Brain microvascular endothelial cell (primary cell): ENCODE data around the gene LRP1.

ENCODE experiments used
- DNase-seq: peaks from one replicate; pipeline ENCODE4 v3.0.0-alpha.2; 2020
- H3K27ac ChIP-seq: fragments of 250-450 bp; sonication (Bioruptor Pico); 2 replicates; pipeline ENCODE4 v1.5.1; 2020; ENCODE audit warnings: mild to moderate bottlenecking, moderate library complexity
- H3K27me3 ChIP-seq: fragments of 250-450 bp; sonication (Bioruptor Pico); replicated peaks from 2 replicates; pipeline ENCODE4 v1.5.1; 2020; ENCODE audit warnings: mild to moderate bottlenecking
- H3K36me3 ChIP-seq: fragments of 250-450 bp; sonication (Bioruptor Pico); replicated peaks from 2 replicates; pipeline ENCODE4 v1.5.1; 2020; ENCODE audit warnings: mild to moderate bottlenecking
- H3K4me3 ChIP-seq: 2 replicates; pipeline ENCODE4 v1.5.1; 2011; ENCODE audit warnings: low read depth, mild to moderate bottlenecking, control low read depth, low read length, moderate library complexity
- in situ Hi-C: cut with HindIII; loops from 2 replicates; pipeline ENCODE4 v1.10.0; 2017; ENCODE audit warnings: low sequenced_read_pairs, low pct_ligation_motif_present
- TF ChIP-seq, protein P1 (sequence below): IDR thresholded peaks from 2 replicates; pipeline ENCODE4 v1.5.1; 2011; ENCODE audit warnings: low read depth, mild to moderate bottlenecking, moderate library complexity, low read length, control low read depth, inconsistent platforms; ENCODE audit errors: missing control alignments

The LRP1 gene

DNA sequence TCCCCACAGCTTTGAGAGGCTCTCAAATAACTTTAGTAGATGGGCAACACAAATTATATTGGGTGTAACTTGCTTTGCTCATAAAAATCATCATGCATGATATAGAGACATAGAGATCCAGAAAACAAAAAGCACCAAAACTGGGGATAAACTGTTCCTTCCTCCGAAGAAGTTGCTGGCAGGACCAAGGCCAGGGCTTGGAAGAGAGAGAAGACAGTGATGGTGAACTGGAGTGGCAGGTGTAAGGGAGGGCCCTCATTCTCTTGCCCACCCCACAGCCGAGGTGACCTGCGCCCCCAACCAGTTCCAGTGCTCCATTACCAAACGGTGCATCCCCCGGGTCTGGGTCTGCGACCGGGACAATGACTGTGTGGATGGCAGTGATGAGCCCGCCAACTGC is 72.9 kb downstream of the LRP1 start:
- Histone ChIP-seq H3K4me3 (no peak overlapping the region), H3K27me3 (no peaks in the 10 kb centered on the region), H3K36me3 (peaks cover 91% of the 10 kb centered on the region), H3K27ac (no peak overlapping the region)
- in situ Hi-C loops = no loop called here
- no peak for DNase-seq
- TF ChIP-seq, protein P1, sequence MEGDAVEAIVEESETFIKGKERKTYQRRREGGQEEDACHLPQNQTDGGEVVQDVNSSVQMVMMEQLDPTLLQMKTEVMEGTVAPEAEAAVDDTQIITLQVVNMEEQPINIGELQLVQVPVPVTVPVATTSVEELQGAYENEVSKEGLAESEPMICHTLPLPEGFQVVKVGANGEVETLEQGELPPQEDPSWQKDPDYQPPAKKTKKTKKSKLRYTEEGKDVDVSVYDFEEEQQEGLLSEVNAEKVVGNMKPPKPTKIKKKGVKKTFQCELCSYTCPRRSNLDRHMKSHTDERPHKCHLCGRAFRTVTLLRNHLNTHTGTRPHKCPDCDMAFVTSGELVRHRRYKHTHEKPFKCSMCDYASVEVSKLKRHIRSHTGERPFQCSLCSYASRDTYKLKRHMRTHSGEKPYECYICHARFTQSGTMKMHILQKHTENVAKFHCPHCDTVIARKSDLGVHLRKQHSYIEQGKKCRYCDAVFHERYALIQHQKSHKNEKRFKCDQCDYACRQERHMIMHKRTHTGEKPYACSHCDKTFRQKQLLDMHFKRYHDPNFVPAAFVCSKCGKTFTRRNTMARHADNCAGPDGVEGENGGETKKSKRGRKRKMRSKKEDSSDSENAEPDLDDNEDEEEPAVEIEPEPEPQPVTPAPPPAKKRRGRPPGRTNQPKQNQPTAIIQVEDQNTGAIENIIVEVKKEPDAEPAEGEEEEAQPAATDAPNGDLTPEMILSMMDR = no peak

DNA sequence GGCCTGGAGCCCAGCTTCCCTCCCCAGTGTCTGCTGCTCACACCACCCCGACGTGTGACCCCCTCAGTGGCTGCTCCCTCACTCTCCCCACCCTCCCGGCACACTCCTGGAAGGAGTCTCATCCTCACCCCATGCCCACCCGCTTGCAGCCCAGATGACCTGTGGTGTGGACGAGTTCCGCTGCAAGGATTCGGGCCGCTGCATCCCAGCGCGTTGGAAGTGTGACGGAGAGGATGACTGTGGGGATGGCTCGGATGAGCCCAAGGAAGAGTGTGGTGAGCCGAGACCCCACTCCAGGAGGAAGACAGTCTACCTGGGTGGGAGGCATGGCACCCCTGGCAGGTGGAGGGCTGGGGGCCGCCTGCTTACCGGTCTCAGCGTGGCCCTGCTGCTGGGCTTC is 73.3 kb downstream of the LRP1 start:
- in situ Hi-C loops = no loop called here
- Histone ChIP-seq H3K27me3 (no peaks in the 10 kb centered on the region), H3K4me3 (no peak overlapping the region), H3K27ac (no peak overlapping the region), H3K36me3 (peaks cover 94% of the 10 kb centered on the region)
- no peak for DNase-seq
- TF ChIP-seq, protein P1 = no peak

DNA sequence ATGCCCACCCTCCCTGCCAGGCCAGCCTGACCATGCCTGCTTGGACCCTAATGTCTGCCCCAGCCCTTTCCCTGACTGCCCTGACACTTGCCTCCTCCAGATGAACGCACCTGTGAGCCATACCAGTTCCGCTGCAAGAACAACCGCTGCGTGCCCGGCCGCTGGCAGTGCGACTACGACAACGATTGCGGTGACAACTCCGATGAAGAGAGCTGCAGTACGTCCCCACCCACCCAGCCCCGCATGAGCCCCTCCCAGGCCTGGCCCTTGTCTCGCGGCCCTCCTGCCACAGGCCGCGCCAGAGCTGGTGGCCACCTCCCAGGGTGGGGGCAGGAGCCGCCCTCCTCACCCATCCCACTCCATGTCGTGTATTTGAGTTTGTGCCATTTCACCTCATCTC is 74.0 kb downstream of the LRP1 start:
- in situ Hi-C loops = no loop called here
- peaks cover 90% of the 10 kb centered on the region for H3K36me3 ChIP-seq
- no peak for DNase-seq
- TF ChIP-seq, protein P1 = no peak
- H3K4me3 ChIP-seq = no peak overlapping the region
- H3K27ac ChIP-seq = no peak overlapping the region
- no peaks in the 10 kb centered on the region for H3K27me3 ChIP-seq

DNA sequence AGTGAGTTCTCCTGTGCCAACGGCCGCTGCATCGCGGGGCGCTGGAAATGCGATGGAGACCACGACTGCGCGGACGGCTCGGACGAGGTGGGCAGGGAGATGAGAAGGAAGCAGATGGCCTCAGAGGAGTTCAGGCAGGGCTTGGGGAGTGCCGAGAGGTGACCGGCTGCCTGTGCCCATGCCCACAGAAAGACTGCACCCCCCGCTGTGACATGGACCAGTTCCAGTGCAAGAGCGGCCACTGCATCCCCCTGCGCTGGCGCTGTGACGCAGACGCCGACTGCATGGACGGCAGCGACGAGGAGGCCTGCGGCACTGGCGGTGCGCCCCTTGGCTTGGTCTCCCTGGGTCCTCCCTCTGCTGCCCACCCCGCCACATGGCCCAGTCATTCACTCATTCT is 74.9 kb downstream of the LRP1 start:
- Histone ChIP-seq H3K27me3 (no peaks in the 10 kb centered on the region), H3K27ac (no peak overlapping the region), H3K36me3 (peaks cover 89% of the 10 kb centered on the region), H3K4me3 (no peak overlapping the region)
- DNase-seq = no peak
- in situ Hi-C loops = no loop called here
- TF ChIP-seq, protein P1 = no peak

DNA sequence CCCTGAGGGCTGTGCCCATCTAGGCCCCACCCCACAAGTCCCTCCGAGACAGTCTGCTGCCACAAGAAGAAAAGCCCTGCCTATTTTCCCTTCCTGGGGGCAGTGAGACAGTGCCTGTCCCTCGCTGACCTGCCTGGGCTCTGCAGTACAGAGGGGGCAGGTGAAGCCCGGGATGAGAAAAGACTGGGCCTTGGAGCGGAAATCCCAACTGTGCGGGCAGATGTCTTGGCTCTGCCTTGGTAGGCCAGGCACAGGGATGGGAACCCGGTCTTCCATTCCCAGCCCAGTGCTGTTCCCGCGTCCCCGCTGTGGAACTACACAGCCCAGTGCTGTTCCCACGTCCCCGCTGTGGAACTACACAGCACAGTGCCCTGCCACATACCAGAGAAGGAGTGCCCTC is 75.5 kb downstream of the LRP1 start:
- DNase-seq = no peak
- H3K36me3 ChIP-seq = peaks cover 88% of the 10 kb centered on the region
- H3K4me3 ChIP-seq = no peak overlapping the region
- no peak overlapping the region for H3K27ac ChIP-seq
- TF ChIP-seq, protein P1 = no peak
- in situ Hi-C loops = no loop called here
- H3K27me3 ChIP-seq = no peaks in the 10 kb centered on the region

DNA sequence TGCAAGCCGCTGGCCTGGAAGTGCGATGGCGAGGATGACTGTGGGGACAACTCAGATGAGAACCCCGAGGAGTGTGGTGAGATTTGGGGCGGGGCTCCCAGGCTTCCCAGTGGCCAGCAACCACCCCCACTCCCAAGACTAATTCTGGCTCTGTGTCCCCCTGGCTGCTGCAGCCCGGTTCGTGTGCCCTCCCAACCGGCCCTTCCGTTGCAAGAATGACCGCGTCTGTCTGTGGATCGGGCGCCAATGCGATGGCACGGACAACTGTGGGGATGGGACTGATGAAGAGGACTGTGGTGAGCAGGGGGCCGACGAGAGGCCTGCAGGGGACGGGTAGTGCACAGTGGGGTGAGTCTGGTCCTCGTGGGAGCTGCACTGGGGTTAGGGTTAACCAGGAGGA is 76.2 kb downstream of the LRP1 start:
- TF ChIP-seq, protein P1 = no peak
- in situ Hi-C loops = no loop called here
- Histone ChIP-seq H3K4me3 (no peak overlapping the region), H3K36me3 (peaks cover 88% of the 10 kb centered on the region), H3K27ac (no peak overlapping the region), H3K27me3 (no peaks in the 10 kb centered on the region)
- DNase-seq = no peak
